HCT116 (cell line): Measurements from ENCODE around the gene CHST8. TPM values are rescaled to one million over a fixed set of nuclear protein-coding genes. Genes with fewer than 3 reads are reported as not detected.

Source experiments
- ATAC-seq: fragments of 200-7000 bp; cut with Tn5 transposase; 2 replicates; pipeline ENCODE4 v1.9.1; 2020; ENCODE audit warnings: mild to moderate bottlenecking, moderate library complexity
- BruUV-seq: library from RNA; stranded (reverse); fragments of 400-500 nt; replicated peaks from 2 replicates; lab custom pipeline; 2021; lab: Mats Ljungman, UMichigan
- CTCF ChIA-PET: fragments of 300-600 bp; sonication (Branson Sonifier 250); formaldehyde crosslinking; loops from one replicate; lab custom pipeline; 2021; ENCODE audit warnings: antibody characterized with exemption; lab: Charles Lee
- POLR2A ChIA-PET: fragments of 300-600, 350-600 bp; sonication (Branson Sonifier 250); formaldehyde crosslinking; loops from one replicate; lab custom pipeline; 2021; ENCODE audit warnings: antibody characterized with exemption; lab: Charles Lee
- RAD21 ChIA-PET, 2 experiments: fragments of 300-600 bp; sonication (Branson Sonifier 250); formaldehyde crosslinking; loops; one replicate each; lab custom pipeline; 2023; ENCODE audit warnings: low total read pairs in 2 of 2; ENCODE audit not compliant: uncharacterized antibody in 2 of 2, unreplicated experiment in 2 of 2, low non-redundant PET in 1 of 2; lab: Charles Lee
- DNase-seq: peaks from one replicate; pipeline ENCODE4 v3.0.0-alpha.2; 2010; ENCODE audit warnings: low read depth, low spot score
- H2AFZ ChIP-seq: fragments of 200-600 bp; shearing (Covaris generic), sonication (generic); 2 replicates; pipeline ENCODE4 v1.6.1; 2017; ENCODE audit warnings: low read depth, mixed run types, mixed read lengths, antibody characterized with exemption, low read length; ENCODE audit not compliant: poor library complexity, severe bottlenecking
- H3K27ac ChIP-seq: 2 replicates; pipeline ENCODE4 v1.5.1; 2012; ENCODE audit warnings: low read depth, low read length
- H3K27me3 ChIP-seq: fragments of 200-600 bp; sonication (generic); 2 replicates; pipeline ENCODE4 v1.6.1; 2016; ENCODE audit warnings: mixed run types, low read length, mixed read lengths; ENCODE audit not compliant: insufficient read depth
- H3K36me3 ChIP-seq, 2 experiments: fragments of 200-500 bp in 1 of 2; fragments of 200-600 bp in 1 of 2; sonication (Bioruptor generic) in 1 of 2; sonication (generic) in 1 of 2; 2 replicates each; pipeline versions ENCODE4 v1.5.1 to v1.6.1; 2014 to 2016; ENCODE audit warnings: low read length in 2 of 2, inconsistent platforms in 1 of 2, mixed read lengths in 1 of 2, mixed run types in 1 of 2; ENCODE audit not compliant: insufficient read depth in 2 of 2, control insufficient read depth in 1 of 2
- H3K4me1 ChIP-seq, 2 experiments: fragments of 200-600 bp in 1 of 2; sonication (generic) in 1 of 2; 2 replicates each; pipeline versions ENCODE4 v1.5.1 to v1.6.1; 2012 to 2017; ENCODE audit warnings: low read length in 2 of 2, inconsistent platforms in 1 of 2, mild to moderate bottlenecking in 1 of 2, mixed read lengths in 1 of 2, mixed run types in 1 of 2, moderate library complexity in 1 of 2; ENCODE audit not compliant: insufficient read depth in 2 of 2, control insufficient read depth in 1 of 2
- H3K4me2 ChIP-seq: fragments of 200-600 bp; sonication (generic); 2 replicates; pipeline ENCODE4 v1.6.1; 2017; ENCODE audit warnings: mixed run types, low read length, mixed read lengths
- H3K4me3 ChIP-seq, 2 experiments: fragments of 200-600 bp in 1 of 2; sonication (generic) in 1 of 2; replicated peaks in 1 of 2; 2 replicates each; pipeline ENCODE4 v1.5.1; 2011 to 2016; ENCODE audit warnings: low read length in 2 of 2, control low read depth in 1 of 2, low read depth in 1 of 2, mild to moderate bottlenecking in 1 of 2, mixed read lengths in 1 of 2, mixed run types in 1 of 2
- H3K79me2 ChIP-seq: fragments of 200-600 bp; sonication (generic); 2 replicates; pipeline ENCODE4 v1.6.1; 2017; ENCODE audit warnings: mild to moderate bottlenecking, mixed run types, low read length, moderate library complexity, mixed read lengths; ENCODE audit not compliant: insufficient read depth
- H3K9ac ChIP-seq: fragments of 200-600 bp; sonication (generic); 2 replicates; pipeline ENCODE4 v1.6.1; 2016; ENCODE audit warnings: low read length, mixed read lengths
- H3K9me2 ChIP-seq: fragments of 200-600 bp; sonication (generic), shearing (Covaris generic); 2 replicates; pipeline ENCODE4 v1.6.1; 2017; ENCODE audit warnings: mixed run types, mild to moderate bottlenecking, moderate library complexity; ENCODE audit not compliant: insufficient read depth
- H3K9me3 ChIP-seq, 2 experiments: fragments of 200-500 bp in 1 of 2; fragments of 200-600 bp in 1 of 2; sonication (Bioruptor generic) in 1 of 2; sonication (generic) in 1 of 2; 2 replicates each; pipeline ENCODE4 v1.6.1; 2014 to 2017; ENCODE audit warnings: low read length in 2 of 2, mixed read lengths in 2 of 2, inconsistent platforms in 1 of 2, low read depth in 1 of 2, mild to moderate bottlenecking in 1 of 2, mixed run types in 1 of 2, moderate library complexity in 1 of 2; ENCODE audit not compliant: control insufficient read depth in 1 of 2, insufficient read depth in 1 of 2
- H4K20me1 ChIP-seq: fragments of 200-600 bp; sonication (generic), shearing (Covaris generic); 2 replicates; pipeline ENCODE4 v1.6.1; 2017; ENCODE audit warnings: mixed run types, mild to moderate bottlenecking, moderate library complexity; ENCODE audit not compliant: insufficient read depth
- CBX3 ChIP-seq: IDR thresholded peaks from 2 replicates; pipeline ENCODE4 v1.6.1; 2012; ENCODE audit warnings: low read depth
- CEBPB ChIP-seq: IDR thresholded peaks from 2 replicates; pipeline ENCODE4 v1.6.1; 2012; ENCODE audit warnings: low read depth
- CTCF ChIP-seq, 3 experiments: fragments of 200-600 bp in 1 of 3; sonication (generic) in 1 of 3; IDR thresholded peaks in 2 of 3; conservative IDR thresholded peaks in 1 of 3; 2 replicates each; pipeline ENCODE4 v1.5.1; 2012 to 2017; ENCODE audit warnings: low read depth in 2 of 3, low read length in 2 of 3, antibody characterized with exemption in 1 of 3, borderline replicate concordance in 1 of 3, control low read depth in 1 of 3, mild to moderate bottlenecking in 1 of 3, mixed read lengths in 1 of 3, mixed run types in 1 of 3, moderate library complexity in 1 of 3; ENCODE audit not compliant: insufficient read depth in 1 of 3
- EGR1 ChIP-seq: IDR thresholded peaks from 2 replicates; pipeline ENCODE4 v1.6.1; 2012; ENCODE audit warnings: low read depth
- ELF1 ChIP-seq: IDR thresholded peaks from 2 replicates; pipeline ENCODE4 v1.6.1; 2012; ENCODE audit warnings: low read depth, borderline replicate concordance
- JUND ChIP-seq: IDR thresholded peaks from 2 replicates; pipeline ENCODE4 v1.6.1; 2012
- POLR2AphosphoS5 ChIP-seq: IDR thresholded peaks from 2 replicates; pipeline ENCODE4 v1.6.1; 2011; ENCODE audit warnings: mild to moderate bottlenecking, low read depth, low read length, moderate library complexity
- RAD21 ChIP-seq: IDR thresholded peaks from 2 replicates; pipeline ENCODE4 v1.6.1; 2012; ENCODE audit warnings: low read depth, mild to moderate bottlenecking
- SIN3A ChIP-seq: IDR thresholded peaks from 2 replicates; pipeline ENCODE4 v1.6.1; 2012; ENCODE audit warnings: low read depth
- SP1 ChIP-seq: IDR thresholded peaks from 2 replicates; pipeline ENCODE4 v1.6.1; 2012; ENCODE audit warnings: low read depth
- SRF ChIP-seq: IDR thresholded peaks from 2 replicates; pipeline ENCODE4 v1.6.1; 2012; ENCODE audit warnings: low read depth
- TCF7L2 ChIP-seq: IDR thresholded peaks from 2 replicates; pipeline ENCODE4 v1.7.0; 2011; ENCODE audit warnings: borderline replicate concordance, inconsistent platforms; ENCODE audit not compliant: insufficient read depth, insufficient read length; ENCODE audit errors: extremely low read depth
- YY1 ChIP-seq: IDR thresholded peaks from 2 replicates; pipeline ENCODE4 v1.6.1; 2011; ENCODE audit warnings: low read length, low read depth, moderate library complexity, mild to moderate bottlenecking; ENCODE audit not compliant: insufficient replicate concordance; ENCODE audit errors: extremely low read depth
- ZBTB33 ChIP-seq: IDR thresholded peaks from 2 replicates; pipeline ENCODE4 v1.6.1; 2011; ENCODE audit warnings: mild to moderate bottlenecking, low read length, moderate library complexity; ENCODE audit not compliant: insufficient replicate concordance; ENCODE audit errors: extremely low read depth
- ZNF274 ChIP-seq: fragments of 200-500 bp; sonication (Bioruptor generic); IDR thresholded peaks from 2 replicates; pipeline ENCODE4 v1.6.1; 2014; ENCODE audit warnings: mild to moderate bottlenecking, low read depth, low read length, inconsistent platforms
- intact Hi-C: fragments of 100-400 bp; cut with micrococcal nuclease; formaldehyde crosslinking; loops from 2 replicates; pipeline ENCODE4 v1.10.0; 2022
- total RNA-seq: library from RNA; stranded (reverse); gene quantifications from one replicate; pipeline ENCODE4 v1.2.1, GENCODE V29; 2021; ENCODE audit not compliant: unreplicated experiment
- TF ChIP-seq, protein P1 (sequence below): IDR thresholded peaks from 2 replicates; pipeline ENCODE4 v1.6.1; 2012

CHST8 gene
- total RNA-seq, 1 experiment from 2014 or later: not detected

DNA sequence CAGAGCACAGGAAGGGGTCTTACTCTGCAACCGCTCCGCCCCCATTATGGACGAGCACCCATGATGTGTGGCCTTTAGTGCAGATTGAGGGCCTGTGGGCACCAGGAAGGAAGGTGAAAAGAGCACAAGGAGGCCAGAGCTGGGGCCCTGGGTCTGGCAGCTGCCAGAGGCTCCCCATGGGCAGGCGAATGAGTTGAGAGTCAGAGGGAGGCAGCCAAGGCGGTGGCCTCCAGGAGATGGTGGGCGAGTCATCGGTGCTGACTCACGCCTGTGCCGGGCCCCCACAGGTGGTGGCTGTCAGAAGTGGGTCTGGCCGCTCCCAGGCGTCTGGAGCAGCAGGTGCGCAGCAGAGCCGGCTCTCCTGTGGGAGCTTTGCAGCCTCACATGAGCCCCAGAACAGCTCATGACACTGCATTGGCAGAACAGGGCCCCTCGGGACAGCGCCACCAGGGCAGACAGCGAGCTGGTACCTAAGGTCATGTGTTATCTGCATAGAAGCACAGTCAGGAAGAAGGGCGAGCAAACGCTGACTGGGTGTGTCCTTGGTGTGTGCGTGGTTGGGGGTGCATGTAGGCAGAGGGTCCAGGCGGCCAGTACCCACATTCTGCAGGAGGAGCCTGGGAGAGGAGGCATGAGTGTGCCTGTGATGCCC lies 68.8 kb downstream of the CHST8 start:
- Histone ChIP-seq H4K20me1 (no peaks in the 10 kb centered on the region), H3K4me2 (no peak overlapping the region), H3K79me2 (no peaks in the 10 kb centered on the region)
- TF ChIP-seq ZBTB33 (no peak), CTCF (IDR thresholded peaks at IDR 0.05 in 2 of 3, conservative IDR thresholded peaks at IDR 0.05 in 1 of 3; ENCODE audit: borderline replicate concordance in 1 of 3, insufficient read depth in 1 of 3, low read depth in 2 of 3, low read length in 2 of 3) (no peak), EGR1 (no peak), SP1 (no peak), CBX3 (no peak), JUND (no peak), RAD21 (no peak), POLR2AphosphoS5 (no peak), SIN3A (no peak), SRF (no peak), ELF1 (no peak), CEBPB (no peak), TCF7L2 (no peak), YY1 (no peak), ZNF274 (no peak)
- TF ChIP-seq, protein P1, sequence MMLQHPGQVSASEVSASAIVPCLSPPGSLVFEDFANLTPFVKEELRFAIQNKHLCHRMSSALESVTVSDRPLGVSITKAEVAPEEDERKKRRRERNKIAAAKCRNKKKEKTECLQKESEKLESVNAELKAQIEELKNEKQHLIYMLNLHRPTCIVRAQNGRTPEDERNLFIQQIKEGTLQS: no peak
- TF ChIP-seq, all 23 proteins: peak for 0
- no TSS peak for BruUV-seq
- no peak overlapping the region for H3K9ac ChIP-seq
- ChIA-PET CTCF (no interaction called here), POLR2A (no interaction called here), RAD21 (no interaction called here)
- intact Hi-C loops: no loop called here
- ATAC-seq (peak; percentile 54; the same call in 1 of the 2 replicates), DNase-seq (no peak)
- H3K4me1 ChIP-seq: no peaks in the 10 kb centered on the region
- H3K27ac ChIP-seq: no peak overlapping the region
- no peak overlapping the region for H3K4me3 ChIP-seq
- no peaks in the 10 kb centered on the region for H3K36me3 ChIP-seq
- H3K9me2 ChIP-seq: no peaks in the 10 kb centered on the region
- no peak overlapping the region for H2AFZ ChIP-seq
- H3K27me3 ChIP-seq: peaks cover 11% of the 10 kb centered on the region
- H3K9me3 ChIP-seq: no peaks in the 10 kb centered on the region
